Renal pelvis (tissue), 4 donors: ENCODE data around the gene GKN1. TPM values are rescaled to one million over a fixed set of nuclear protein-coding genes. Genes with fewer than 3 reads are reported as not detected.
A peak's percentile ranks its signal among the peaks of the same experiment; 100 is the strongest.

Experiments
- DNase-seq: peaks from one replicate; pipeline ENCODE4 v3.0.0-alpha.2; 2013
- polyA plus RNA-seq, 3 donors: library from polyadenylated mRNA; unstranded; fragments of 120-200 nt; gene quantifications; one replicate each; pipeline ENCODE4 v1.2.1, GENCODE V29; 2013; ENCODE audit not compliant: insufficient read length in 3 of 3

GKN1 gene
- polyA plus RNA-seq, 3 donors, result not detected

DNA sequence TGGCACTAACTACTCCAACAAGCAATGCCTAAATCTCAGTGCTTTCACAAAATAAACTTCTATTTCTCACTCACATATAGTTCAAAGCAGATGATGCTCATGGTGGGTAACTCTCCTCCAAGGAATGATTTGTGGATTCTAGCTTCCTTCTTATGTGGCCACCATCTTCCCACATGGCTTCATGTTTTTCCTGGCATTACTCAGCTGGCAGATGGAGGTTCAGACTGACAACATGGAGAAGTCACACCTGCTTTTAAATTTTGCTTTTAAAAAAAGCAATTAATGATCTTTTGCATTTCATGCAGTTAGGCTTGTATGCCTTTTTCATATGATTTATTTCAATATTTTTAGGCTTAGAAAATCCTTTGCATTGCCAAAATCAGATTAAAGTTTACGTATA lies 15.4 kb upstream of the GKN1 start:
- no peak for DNase-seq

- DNase-seq, result no peak
Measured at GRCh38 chr2:68961380-68961779, 13.1 kb upstream of the GKN1 start.

DNA sequence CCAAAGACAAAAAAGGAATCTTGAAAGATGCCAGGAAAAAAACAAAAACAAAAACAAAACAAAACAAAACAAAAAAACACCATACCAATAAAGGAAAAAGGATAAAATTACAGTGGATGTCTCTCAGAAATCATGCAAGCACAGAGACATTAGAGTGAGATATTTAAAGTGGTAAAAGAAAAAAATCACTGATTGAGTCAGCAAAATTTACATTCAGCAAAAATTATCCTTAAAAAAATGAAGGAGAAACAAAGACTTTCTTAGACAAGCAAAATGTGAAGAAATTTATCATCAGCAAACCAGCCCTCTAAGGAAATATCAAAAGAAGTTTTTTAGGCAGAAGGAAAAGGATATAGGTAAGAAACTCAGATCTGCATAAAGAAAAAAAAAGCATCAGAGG lies 10.2 kb upstream of the GKN1 start:
- DNase-seq, result no peak

- no peak for DNase-seq
Measured at GRCh38 chr2:68968221-68968620, 6.2 kb upstream of the GKN1 start.

GRCh38 chr2:68969736-68970490 lies 4.5 kb upstream of the GKN1 start:
- no peak for DNase-seq

GRCh38 chr2:68970566-68971265 lies 3.7 kb upstream of the GKN1 start:
- peak; percentile 10 for DNase-seq

DNA sequence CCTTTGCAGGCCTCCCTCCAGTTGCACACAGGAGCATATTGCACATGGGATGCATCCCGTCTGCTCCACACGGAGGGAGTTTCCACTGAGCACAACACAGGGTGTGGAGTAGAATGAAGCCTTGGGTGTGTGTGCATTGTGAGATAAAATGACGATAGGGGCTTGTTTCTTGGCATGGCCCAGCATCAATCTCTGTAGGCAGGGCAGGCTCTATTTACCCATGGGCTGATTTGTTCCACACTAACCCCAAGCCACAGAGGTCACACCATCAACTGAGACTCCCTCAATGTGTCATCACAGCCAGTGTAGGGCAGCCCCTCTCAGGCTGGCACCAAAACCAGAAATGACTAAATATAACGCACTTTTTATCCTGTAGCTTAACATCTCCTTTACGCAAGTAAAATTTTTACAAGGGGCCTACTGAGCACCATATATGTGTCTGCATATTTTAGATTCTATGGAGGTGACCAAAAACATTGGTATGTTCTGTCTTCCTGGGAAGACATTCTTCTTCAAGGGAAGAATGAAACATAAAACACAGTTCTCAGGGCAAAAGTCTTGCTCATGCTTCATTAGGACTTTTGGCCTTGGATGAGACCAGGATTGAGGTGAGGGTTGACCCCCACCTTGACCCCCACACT lies 2.7 kb upstream of the GKN1 start:
- DNase-seq, result no peak

GRCh38 chr2:68974946-68975665 lies 670 bp downstream of the GKN1 start:
- no peak for DNase-seq

GRCh38 chr2:68975844-68976243 lies 1.4 kb downstream of the GKN1 start:
- DNase-seq, result no peak

DNA sequence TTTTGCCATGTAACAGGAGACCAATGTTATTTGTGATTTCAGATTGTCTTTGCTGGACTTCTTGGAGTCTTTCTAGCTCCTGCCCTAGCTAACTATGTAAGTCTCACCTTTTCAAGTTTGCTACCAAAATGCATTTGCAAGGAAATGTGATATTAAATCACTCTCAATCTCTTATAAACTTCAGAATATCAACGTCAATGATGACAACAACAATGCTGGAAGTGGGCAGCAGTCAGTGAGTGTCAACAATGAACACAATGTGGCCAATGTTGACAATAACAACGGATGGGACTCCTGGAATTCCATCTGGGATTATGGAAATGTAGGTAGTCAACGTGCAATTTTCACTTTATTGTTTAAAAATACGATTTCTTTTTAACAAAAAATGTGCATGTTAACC lies 3.0 kb downstream of the GKN1 start:
- no peak for DNase-seq

DNA sequence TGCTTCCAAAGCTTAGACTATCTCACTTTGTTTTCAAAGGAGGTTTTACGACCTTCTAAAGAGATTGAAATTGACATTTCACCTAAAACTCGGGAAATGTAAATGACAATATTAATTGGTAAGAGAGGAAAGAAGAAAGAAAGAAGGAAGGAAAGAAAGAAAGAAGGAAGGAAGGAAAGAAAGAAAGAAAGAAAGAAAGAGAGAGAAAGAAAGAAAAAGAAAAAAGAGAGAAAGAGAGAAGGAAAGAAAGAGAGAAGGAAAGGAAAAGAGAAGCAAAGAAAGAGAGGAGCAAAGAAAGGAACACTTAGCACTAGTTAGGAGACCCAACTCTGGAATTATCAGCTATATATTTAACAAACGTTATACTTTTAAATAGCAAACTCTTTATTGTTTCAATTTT lies 3.7 kb downstream of the GKN1 start:
- DNase-seq, result no peak

DNA sequence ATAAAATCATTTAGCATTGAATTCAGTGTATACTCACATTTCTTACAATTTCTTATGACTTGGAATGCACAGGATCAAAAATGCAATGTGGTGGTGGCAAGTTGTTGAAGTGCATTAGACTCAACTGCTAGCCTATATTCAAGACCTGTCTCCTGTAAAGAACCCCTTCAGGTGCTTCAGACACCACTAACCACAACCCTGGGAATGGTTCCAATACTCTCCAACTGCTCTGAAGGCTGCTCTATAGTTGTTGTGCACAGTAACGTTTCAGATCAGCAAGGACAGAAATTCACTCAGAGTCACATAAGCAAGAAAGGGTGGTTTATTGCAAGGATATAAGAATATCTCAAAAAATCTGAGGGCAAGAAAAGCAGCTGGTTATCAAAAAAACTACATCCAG lies 6.5 kb downstream of the GKN1 start:
- no peak for DNase-seq

DNA sequence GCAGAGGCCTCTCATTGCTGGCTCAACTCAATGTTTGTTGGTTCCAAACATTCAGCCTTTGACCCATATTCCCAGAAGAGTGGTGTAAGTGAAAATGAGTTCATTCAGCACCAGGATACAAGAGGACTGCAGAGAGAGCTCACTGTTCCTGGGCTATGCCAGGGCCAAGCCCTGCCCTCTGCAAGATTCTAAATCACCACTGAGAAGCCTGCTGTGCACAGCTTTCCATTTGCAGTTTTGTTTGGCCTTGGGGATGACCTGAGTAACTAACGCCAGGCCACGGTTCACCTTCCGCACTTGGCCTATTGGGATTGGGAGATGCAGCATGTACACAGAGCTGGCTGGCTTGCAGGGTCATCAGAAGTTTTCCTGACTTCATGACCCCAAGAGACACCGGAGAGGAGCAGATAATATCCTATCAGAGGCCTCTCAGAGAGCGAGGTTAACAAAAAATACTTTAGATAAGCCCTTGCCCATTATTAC lies 12.6 kb downstream of the GKN1 start:
- no peak for DNase-seq

DNA sequence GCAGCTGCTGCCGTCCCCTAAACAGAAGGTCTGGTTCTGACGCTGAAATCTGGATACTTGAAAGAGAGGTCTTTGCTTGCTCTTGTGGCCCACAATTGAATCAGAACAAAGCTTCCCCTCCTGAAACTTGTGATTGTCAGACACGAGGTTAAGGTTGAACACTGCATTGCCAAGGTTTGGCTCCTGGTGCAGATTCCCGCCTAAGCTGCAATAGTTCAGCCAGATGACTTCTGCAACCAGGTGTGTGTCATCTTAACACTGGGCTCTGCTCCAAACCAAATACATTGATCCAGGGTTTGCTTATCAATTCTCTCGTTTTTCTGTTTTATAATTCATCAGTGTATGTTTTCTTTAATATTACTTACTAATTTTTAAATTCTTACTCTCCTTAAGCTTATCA lies 14.6 kb downstream of the GKN1 start:
- no peak for DNase-seq

- DNase-seq, result no peak
Measured at GRCh38 chr2:68992341-68992740, 17.9 kb downstream of the GKN1 start.

DNA sequence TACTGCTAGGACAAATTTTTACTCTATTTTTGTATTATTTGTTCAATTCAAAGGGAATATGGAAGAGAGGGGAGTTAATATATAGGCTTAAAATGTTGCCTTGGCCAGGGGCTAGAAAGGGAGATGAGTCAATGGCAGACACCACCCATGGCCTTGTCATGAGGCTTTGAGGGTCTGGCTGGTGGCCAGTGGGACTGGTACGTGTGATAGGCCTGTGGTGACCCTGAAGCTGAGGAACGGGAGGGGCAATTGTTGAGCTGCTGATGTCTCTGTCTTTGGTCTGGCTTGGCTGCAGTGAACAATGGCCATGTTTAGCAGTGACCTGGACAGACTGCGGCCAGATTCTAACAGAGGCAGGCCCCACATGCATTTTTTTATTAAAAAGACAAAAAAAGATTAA lies 18.5 kb downstream of the GKN1 start:
- DNase-seq, result no peak

GRCh38 chr2:68993660-68994059 lies 19.2 kb downstream of the GKN1 start:
- DNase-seq, result no peak

DNA sequence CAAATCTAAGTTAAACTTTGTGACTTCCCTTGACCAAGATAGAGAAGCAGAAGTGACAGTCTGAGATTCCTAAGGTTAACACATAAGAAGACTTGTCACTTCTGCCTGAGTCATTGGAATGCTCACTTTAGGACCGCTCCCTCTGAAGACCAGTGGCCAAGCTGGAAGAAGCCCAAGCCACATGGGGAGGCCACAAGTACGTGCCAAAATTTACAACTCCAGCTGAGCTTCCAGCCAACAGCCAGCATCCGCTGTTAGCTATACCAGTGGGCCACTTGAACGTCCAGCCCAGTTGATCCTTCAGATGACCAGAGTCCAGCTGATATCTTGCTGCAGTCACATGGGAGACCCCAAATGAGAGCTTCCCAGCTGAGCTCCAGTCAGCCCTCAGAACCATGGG lies 20.4 kb downstream of the GKN1 start:
- no peak for DNase-seq

DNA sequence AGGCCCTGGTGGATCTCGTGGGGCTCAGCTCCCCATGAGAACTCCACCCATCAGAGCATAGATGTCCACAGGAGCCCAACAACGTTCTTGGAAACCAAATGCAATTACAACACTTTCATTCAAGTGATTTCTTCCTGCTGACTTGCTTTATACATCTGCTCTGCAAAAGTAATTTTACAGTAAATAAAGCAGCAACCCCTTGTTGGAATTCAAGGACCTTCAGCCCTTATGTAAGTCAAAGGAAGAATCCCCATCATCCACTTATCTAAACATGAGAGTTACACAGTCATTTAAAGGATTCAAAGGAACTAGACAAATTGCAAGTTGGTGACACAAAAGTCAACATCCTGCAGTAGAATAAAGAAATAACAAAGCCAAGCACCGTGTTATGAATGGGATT lies 21.5 kb downstream of the GKN1 start:
- no peak for DNase-seq

GRCh38 chr2:68997401-68997800 lies 23.0 kb downstream of the GKN1 start:
- no peak for DNase-seq

DNA sequence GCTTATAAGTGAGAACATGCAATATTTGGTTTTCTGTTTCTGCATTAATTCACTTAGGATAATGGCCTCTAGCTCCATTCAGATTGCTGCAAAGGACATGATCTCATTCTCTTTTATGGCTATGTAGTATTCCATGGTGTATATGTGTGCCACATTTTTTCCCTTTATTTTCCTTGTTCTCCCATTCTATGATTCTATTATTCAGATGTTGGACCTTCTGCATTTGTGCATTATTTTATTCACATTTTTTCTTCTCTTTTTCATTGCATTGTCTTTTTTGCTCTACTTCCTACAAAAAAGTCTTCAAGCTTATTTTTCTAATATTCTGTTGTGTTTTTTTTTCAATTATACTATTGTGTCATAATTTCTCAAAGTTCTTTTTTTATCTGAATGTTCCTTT lies 27.4 kb downstream of the GKN1 start:
- DNase-seq, result no peak

- DNase-seq, result no peak
Measured at GRCh38 chr2:69003731-69004130, 29.3 kb downstream of the GKN1 start.
